Neural cell (in vitro differentiated cells): ENCODE results near the gene SRP68.

Experiments
- EP300 ChIP-seq: fragments of 450-650 bp; conservative IDR thresholded peaks from 2 replicates; pipeline ENCODE4 v1.6.1; 2014; ENCODE audit warnings: antibody characterized with exemption, mild to moderate bottlenecking, moderate library complexity; ENCODE audit not compliant: poor library complexity, severe bottlenecking
- EZH2 ChIP-seq: fragments of 200-600, 300-800 bp; shearing (Covaris generic), sonication (generic); IDR thresholded peaks from 2 replicates; pipeline ENCODE4 v1.6.1; 2014; ENCODE audit warnings: antibody characterized with exemption, low read length, borderline replicate concordance, mild to moderate bottlenecking; ENCODE audit not compliant: insufficient read depth, poor library complexity, severe bottlenecking
- POLR2AphosphoS5 ChIP-seq: IDR thresholded peaks from 2 replicates; pipeline ENCODE4 v1.6.1; 2012
- SMC3 ChIP-seq: fragments of 450-650 bp; conservative IDR thresholded peaks from 2 replicates; pipeline ENCODE4 v1.6.1; 2014; ENCODE audit warnings: antibody characterized with exemption, mild to moderate bottlenecking, moderate library complexity; ENCODE audit not compliant: poor library complexity
- TAF1 ChIP-seq: IDR thresholded peaks from 2 replicates; pipeline ENCODE4 v1.6.1; 2012; ENCODE audit warnings: low read depth
- TF ChIP-seq, protein P1 (sequence below): fragments of 450-650 bp; IDR thresholded peaks from 2 replicates; pipeline ENCODE4 v1.5.1; 2014; ENCODE audit warnings: antibody characterized with exemption, mild to moderate bottlenecking, moderate library complexity; ENCODE audit not compliant: poor library complexity, severe bottlenecking

DNA sequence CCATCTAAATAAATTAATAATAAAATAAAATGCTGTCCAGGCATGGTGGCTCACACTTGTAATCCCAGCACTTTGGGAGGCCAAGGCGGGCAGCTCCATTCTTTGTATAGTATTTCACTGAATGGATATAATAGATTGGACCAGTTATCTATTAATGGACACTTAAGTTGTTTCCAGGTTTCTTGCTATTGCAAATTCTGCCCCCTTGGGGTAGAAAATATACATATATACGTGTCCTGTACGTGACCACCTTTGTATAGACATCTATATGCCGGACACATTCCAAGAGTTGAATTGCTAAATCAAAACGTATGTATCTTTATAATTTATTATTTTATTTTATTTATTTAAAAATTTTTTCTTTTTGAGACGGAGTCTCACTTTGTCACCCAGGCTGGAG lies 35.2 kb upstream of the SRP68 start:
- TF ChIP-seq, protein P1, sequence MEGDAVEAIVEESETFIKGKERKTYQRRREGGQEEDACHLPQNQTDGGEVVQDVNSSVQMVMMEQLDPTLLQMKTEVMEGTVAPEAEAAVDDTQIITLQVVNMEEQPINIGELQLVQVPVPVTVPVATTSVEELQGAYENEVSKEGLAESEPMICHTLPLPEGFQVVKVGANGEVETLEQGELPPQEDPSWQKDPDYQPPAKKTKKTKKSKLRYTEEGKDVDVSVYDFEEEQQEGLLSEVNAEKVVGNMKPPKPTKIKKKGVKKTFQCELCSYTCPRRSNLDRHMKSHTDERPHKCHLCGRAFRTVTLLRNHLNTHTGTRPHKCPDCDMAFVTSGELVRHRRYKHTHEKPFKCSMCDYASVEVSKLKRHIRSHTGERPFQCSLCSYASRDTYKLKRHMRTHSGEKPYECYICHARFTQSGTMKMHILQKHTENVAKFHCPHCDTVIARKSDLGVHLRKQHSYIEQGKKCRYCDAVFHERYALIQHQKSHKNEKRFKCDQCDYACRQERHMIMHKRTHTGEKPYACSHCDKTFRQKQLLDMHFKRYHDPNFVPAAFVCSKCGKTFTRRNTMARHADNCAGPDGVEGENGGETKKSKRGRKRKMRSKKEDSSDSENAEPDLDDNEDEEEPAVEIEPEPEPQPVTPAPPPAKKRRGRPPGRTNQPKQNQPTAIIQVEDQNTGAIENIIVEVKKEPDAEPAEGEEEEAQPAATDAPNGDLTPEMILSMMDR, result no peak
- TF ChIP-seq SMC3, result no peak
- no peak for TF ChIP-seq EZH2
- TF ChIP-seq POLR2AphosphoS5, result no peak
- TF ChIP-seq EP300, result no peak
- no peak for TF ChIP-seq TAF1
